CD4-positive, CD25-positive, alpha-beta regulatory T cell (primary cell): ENCODE results near the gene BEGAIN. TPM values are rescaled to one million over a fixed set of nuclear protein-coding genes. Genes with fewer than 3 reads are reported as not detected.

Source experiments
- ATAC-seq, 2 donors: fragments of 150-1000 bp; cut with Tn5 transposase; one replicate each; pipeline ENCODE4 v1.10.0; 2021; ENCODE audit warnings: low read depth in 2 of 2, moderate number of reproducible peaks in 2 of 2, moderate library complexity in 1 of 2
- DNase-seq, 3 donors: peaks; one replicate each; pipeline versions ENCODE4 v3.0.0 to v3.0.0-alpha.2; 2012 to 2022; ENCODE audit warnings: mixed read lengths in 1 of 3
- H3K27ac ChIP-seq: one replicate; pipeline ENCODE4 v1.7.0; 2013; ENCODE audit warnings: mild to moderate bottlenecking, low read length; ENCODE audit not compliant: insufficient read depth, poor library complexity, severe bottlenecking
- H3K27me3 ChIP-seq: one replicate; pipeline ENCODE4 v1.7.0; 2013; ENCODE audit warnings: low read length; ENCODE audit not compliant: control insufficient read depth, insufficient read depth
- H3K36me3 ChIP-seq: one replicate; pipeline ENCODE4 v1.7.0; 2013; ENCODE audit warnings: mild to moderate bottlenecking, low read length, moderate library complexity; ENCODE audit not compliant: control insufficient read depth, insufficient read depth
- H3K4me1 ChIP-seq: 2 replicates; pipeline ENCODE4 v1.7.0; 2013; ENCODE audit warnings: mild to moderate bottlenecking, low read length; ENCODE audit not compliant: insufficient read depth, control insufficient read depth, poor library complexity, severe bottlenecking
- H3K4me3 ChIP-seq: one replicate; pipeline ENCODE4 v1.7.0; 2013; ENCODE audit warnings: low read depth, mild to moderate bottlenecking, low read length, moderate library complexity
- H3K9me3 ChIP-seq, 2 experiments: 1 replicate in 1 of 2; 2 replicates in 1 of 2; pipeline ENCODE4 v1.7.0; 2013; ENCODE audit warnings: low read length in 2 of 2, mild to moderate bottlenecking in 1 of 2, moderate library complexity in 1 of 2; ENCODE audit not compliant: control insufficient read depth in 2 of 2
- H3K27ac Mint-ChIP-seq, 3 donors: one replicate each; pipeline ENCODE4 v1.8.0; 2020 to 2022; ENCODE audit warnings: mild to moderate bottlenecking in 3 of 3, mixed read lengths in 3 of 3, moderate library complexity in 2 of 3
- H3K27me3 Mint-ChIP-seq: one replicate; pipeline ENCODE4 v1.8.0; 2022; ENCODE audit warnings: mild to moderate bottlenecking, mixed read lengths
- H3K36me3 Mint-ChIP-seq: one replicate; pipeline ENCODE4 v1.8.0; 2020; ENCODE audit warnings: mixed read lengths
- H3K4me1 Mint-ChIP-seq, 4 donors: one replicate each; pipeline ENCODE4 v1.8.0; 2020 to 2022; ENCODE audit warnings: mixed read lengths in 4 of 4, mild to moderate bottlenecking in 1 of 4
- H3K4me3 Mint-ChIP-seq, 4 donors: one replicate each; pipeline ENCODE4 v1.8.0; 2020 to 2022; ENCODE audit warnings: mild to moderate bottlenecking in 4 of 4, mixed read lengths in 4 of 4, moderate library complexity in 3 of 4
- H3K9me3 Mint-ChIP-seq, 7 donors: one replicate each; pipeline ENCODE4 v1.8.0; 2020 to 2022; ENCODE audit warnings: mixed read lengths in 7 of 7, mild to moderate bottlenecking in 3 of 7, moderate library complexity in 2 of 7
- polyA plus RNA-seq, 4 donors: library from polyadenylated mRNA; unstranded; fragments of 300-500 nt; fragmentation: Illumina TruSeq; gene quantifications; one replicate each; pipeline ENCODE4 v1.2.3, GENCODE V29; 2021
- total RNA-seq: library from RNA; stranded (reverse); gene quantifications from one replicate; pipeline ENCODE4 v1.2.3, GENCODE V29; 2022

BEGAIN gene
- total and polyA plus RNA-seq, 5 donors from 2014 or later = 0.29 to 1.3 (median 0.50) TPM; not detected in 1

DNA sequence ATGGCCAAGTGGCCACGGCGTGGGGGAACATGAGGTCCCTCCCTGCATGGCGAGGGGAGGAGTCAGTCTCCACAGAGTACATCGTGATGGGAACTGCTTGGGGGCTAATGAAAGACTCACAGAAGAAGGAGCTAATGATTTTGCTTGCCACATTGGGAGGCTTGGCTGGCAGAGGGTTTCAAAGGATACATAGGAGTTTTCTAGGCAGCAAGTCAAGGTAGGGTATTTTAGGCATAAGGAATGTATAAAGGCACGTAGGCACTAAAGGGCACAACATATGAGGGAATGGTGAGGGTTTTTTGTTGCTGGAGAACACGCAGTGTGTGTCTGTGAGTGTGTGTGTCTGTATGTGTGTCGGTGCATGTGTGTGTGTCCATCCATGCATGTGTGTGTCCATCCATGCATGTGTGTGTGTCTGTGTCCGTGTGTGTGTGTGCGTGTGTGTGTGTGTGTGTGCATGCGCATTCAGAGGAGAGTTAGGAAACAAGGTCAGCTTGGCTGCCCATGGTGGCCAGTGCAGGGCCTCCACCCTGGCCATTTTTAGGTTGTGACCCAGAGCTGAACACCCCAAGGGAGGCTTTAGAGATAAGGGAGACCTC, 84.5 kb downstream of the BEGAIN start:
- H3K4me3 Mint-ChIP-seq = no peak overlapping the region
- Histone ChIP-seq H3K4me1 (no peaks in the 10 kb centered on the region), H3K27me3 (no peaks in the 10 kb centered on the region), H3K4me3 (no peak overlapping the region), H3K27ac (no peak overlapping the region), H3K9me3 (peaks cover 4 to 8% of the 10 kb centered on the region in 2 experiments), H3K36me3 (no peaks in the 10 kb centered on the region)
- no peak for ATAC-seq
- peaks cover 6% of the 10 kb centered on the region for H3K36me3 Mint-ChIP-seq
- H3K27me3 Mint-ChIP-seq = no peaks in the 10 kb centered on the region
- H3K4me1 Mint-ChIP-seq = peaks cover 0 to 15% (median 4%) of the 10 kb centered on the region in 4 donors
- DNase-seq = no peak
- H3K9me3 Mint-ChIP-seq = peaks cover 2 to 14% (median 4%) of the 10 kb centered on the region in 7 donors
- no peak overlapping the region for H3K27ac Mint-ChIP-seq

DNA sequence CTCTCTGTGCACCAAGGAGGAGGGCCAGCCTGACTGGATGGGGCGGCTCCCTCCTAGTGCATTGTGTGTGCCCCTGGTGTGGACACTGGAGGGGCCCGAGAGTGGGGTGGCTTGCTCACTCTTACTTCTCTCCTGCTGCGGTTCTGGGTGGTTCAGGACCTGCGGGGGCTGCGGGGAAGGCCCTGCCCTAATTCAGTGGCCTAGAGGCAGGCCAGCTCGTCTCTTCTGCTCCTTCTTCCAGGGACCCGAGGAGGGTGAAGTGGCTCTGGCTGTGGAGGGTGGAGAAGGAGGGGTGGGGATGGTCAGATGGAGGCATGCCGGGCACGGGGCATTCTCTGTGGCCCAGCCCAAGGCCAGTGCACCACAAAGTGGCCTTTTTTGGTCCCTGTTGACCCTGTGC, 87.1 kb downstream of the BEGAIN start:
- no peak overlapping the region for H3K4me3 ChIP-seq
- no peaks in the 10 kb centered on the region for H3K27me3 ChIP-seq
- DNase-seq = no peak
- no peak overlapping the region for H3K27ac ChIP-seq
- H3K4me3 Mint-ChIP-seq = no peak overlapping the region
- H3K27ac Mint-ChIP-seq = no peak overlapping the region
- peaks cover 11% of the 10 kb centered on the region for H3K36me3 Mint-ChIP-seq
- no peaks in the 10 kb centered on the region for H3K36me3 ChIP-seq
- H3K9me3 ChIP-seq = peaks cover 4 to 8% of the 10 kb centered on the region in 2 experiments
- H3K27me3 Mint-ChIP-seq = no peaks in the 10 kb centered on the region
- peaks cover 2 to 10% (median 4%) of the 10 kb centered on the region in 7 donors for H3K9me3 Mint-ChIP-seq
- no peaks in the 10 kb centered on the region for H3K4me1 ChIP-seq
- peaks cover 0 to 15% (median 4%) of the 10 kb centered on the region in 4 donors for H3K4me1 Mint-ChIP-seq
- ATAC-seq = no peak

DNA sequence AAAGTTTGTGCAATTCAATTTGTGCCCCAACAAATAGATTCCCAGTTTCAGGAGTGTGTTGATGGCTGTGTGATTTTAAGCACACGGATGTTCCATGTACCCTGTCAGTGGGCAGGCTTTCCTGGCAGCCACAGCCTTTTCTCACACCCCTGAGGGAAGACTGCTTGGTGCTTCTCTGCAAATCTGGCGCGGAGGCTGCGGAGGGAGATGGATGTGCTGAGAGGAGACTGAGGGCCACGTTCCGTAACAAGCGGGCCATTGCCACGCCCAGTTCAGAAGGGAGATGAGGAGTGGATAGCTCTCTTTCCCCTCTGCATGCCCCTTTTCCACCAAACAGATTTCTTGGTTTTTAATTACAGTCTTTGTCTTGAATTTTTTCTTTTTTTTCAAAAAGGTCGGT, 89.1 kb downstream of the BEGAIN start:
- H3K36me3 ChIP-seq = no peaks in the 10 kb centered on the region
- no peak overlapping the region for H3K4me3 ChIP-seq
- DNase-seq = no peak
- H3K4me3 Mint-ChIP-seq = no peak overlapping the region
- no peak overlapping the region for H3K27ac ChIP-seq
- peaks cover 16% of the 10 kb centered on the region for H3K36me3 Mint-ChIP-seq
- ATAC-seq = no peak
- H3K27ac Mint-ChIP-seq = no peak overlapping the region
- H3K4me1 Mint-ChIP-seq = peaks cover 0 to 10% (median 4%) of the 10 kb centered on the region in 4 donors
- H3K9me3 Mint-ChIP-seq = peaks cover 0 to 3% (median 0%) of the 10 kb centered on the region in 7 donors
- no peaks in the 10 kb centered on the region for H3K4me1 ChIP-seq
- no peaks in the 10 kb centered on the region for H3K27me3 Mint-ChIP-seq
- no peaks in the 10 kb centered on the region for H3K9me3 ChIP-seq
- no peaks in the 10 kb centered on the region for H3K27me3 ChIP-seq

DNA sequence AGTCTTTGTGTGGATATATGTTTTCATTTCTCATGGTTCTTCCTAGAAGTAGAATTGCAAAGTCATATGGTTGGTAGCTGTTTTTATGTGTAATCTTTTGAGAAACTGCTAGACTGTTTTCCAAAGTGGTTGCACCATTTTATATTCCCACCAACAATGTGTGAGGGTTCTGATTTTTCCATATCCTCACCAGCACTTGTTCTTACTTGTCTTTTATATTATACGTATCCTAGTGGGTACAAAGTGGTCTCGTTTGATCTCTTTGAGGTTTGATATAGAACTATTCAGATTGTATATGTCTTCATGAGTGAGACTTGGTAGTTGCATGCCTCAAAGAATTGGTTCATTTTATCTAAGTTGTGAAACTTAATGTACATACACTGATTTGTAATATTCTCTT, 91.3 kb downstream of the BEGAIN start:
- H3K9me3 ChIP-seq = no peaks in the 10 kb centered on the region
- ATAC-seq (no peak), DNase-seq (no peak)
- H3K4me1 ChIP-seq = no peaks in the 10 kb centered on the region
- Mint-ChIP-seq H3K36me3 (peaks cover 12% of the 10 kb centered on the region), H3K4me1 (peaks cover 0 to 10% (median 2%) of the 10 kb centered on the region in 4 donors), H3K9me3 (peaks cover 0 to 1% (median 0%) of the 10 kb centered on the region in 7 donors), H3K4me3 (no peak overlapping the region), H3K27me3 (no peaks in the 10 kb centered on the region), H3K27ac (no peak overlapping the region)
- no peaks in the 10 kb centered on the region for H3K36me3 ChIP-seq
- no peaks in the 10 kb centered on the region for H3K27me3 ChIP-seq
- H3K4me3 ChIP-seq = no peak overlapping the region
- H3K27ac ChIP-seq = no peak overlapping the region

DNA sequence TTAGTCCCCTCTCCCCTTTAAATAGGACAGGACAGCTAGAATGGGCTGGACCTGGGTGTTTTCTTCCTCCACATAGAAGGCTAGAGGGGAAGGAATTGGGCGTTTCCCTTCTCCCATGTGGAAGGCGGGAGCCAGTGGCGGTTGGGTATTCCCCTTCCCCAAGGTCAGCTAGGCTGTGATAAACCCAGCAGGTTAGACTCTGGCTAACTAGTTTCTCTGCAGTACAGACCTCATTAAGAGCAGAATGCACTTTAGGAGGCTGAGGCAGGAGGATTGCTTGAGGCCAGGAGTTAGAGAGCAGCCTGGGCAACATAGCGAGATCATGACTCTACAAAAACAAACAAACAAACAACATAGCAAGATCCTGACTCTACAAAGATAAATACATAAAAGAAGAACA, 92.6 kb downstream of the BEGAIN start:
- H3K4me1 Mint-ChIP-seq = peaks cover 0 to 6% (median 2%) of the 10 kb centered on the region in 4 donors
- DNase-seq (no peak), ATAC-seq (no peak)
- no peak overlapping the region for H3K27ac Mint-ChIP-seq
- Histone ChIP-seq H3K9me3 (no peaks in the 10 kb centered on the region), H3K27me3 (no peaks in the 10 kb centered on the region), H3K27ac (no peak overlapping the region), H3K4me3 (no peak overlapping the region), H3K36me3 (no peaks in the 10 kb centered on the region), H3K4me1 (no peaks in the 10 kb centered on the region)
- H3K4me3 Mint-ChIP-seq = no peak overlapping the region
- H3K36me3 Mint-ChIP-seq = peaks cover 12% of the 10 kb centered on the region
- no peaks in the 10 kb centered on the region for H3K27me3 Mint-ChIP-seq
- peaks cover 0 to 1% (median 0%) of the 10 kb centered on the region in 7 donors for H3K9me3 Mint-ChIP-seq

DNA sequence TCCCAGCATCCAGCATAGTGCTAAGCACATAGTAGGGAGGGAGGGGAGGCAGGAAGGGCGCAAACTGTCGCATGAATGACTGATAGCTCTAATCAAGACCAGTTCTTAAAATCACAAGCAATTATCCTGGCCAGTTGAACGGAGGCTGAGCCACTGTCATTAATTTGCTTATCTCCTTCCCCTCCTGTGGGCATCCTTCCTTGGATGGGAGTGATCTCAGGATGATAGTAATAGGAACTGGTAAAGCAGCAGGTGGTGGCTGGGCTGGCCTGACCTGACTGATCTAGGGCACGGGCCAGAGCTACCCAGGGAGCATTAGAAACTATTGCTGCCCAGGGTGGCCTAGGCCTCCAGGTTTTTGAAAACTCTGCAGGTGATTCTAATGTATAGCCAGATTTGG, 97.0 kb downstream of the BEGAIN start:
- H3K9me3 ChIP-seq = no peaks in the 10 kb centered on the region
- ATAC-seq (no peak), DNase-seq (no peak)
- no peaks in the 10 kb centered on the region for H3K36me3 ChIP-seq
- H3K36me3 Mint-ChIP-seq = peaks cover 16% of the 10 kb centered on the region
- no peak overlapping the region for H3K27ac ChIP-seq
- H3K4me1 ChIP-seq = peaks cover 17% of the 10 kb centered on the region
- H3K4me3 ChIP-seq = no peak overlapping the region
- H3K27me3 ChIP-seq = no peaks in the 10 kb centered on the region
- H3K4me1 Mint-ChIP-seq = peaks cover 6 to 31% (median 22%) of the 10 kb centered on the region in 4 donors
- peak overlapping the region in 1 of 3 donors; percentile 8 for H3K27ac Mint-ChIP-seq
- no peaks in the 10 kb centered on the region for H3K9me3 Mint-ChIP-seq
- no peaks in the 10 kb centered on the region for H3K27me3 Mint-ChIP-seq
- no peak overlapping the region for H3K4me3 Mint-ChIP-seq

DNA sequence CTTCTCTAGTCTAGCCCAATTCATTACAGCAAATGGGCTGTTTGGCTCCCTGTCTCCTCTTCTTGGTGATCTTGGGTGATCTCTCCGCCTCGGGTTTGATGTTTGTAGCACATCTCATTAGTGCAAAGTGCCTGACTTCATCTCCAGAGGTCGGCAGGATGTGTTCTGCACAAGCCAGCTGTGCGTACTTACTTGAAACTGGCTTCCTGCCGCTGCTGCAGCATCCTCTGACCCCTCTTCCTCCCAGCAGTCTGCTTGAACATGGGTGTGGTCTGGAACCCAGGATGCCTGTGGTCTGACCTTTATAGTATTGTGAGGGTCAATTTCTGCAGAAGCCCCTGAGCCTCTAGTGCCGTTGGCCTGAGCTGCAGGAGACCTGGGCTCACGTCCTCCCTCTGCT, 99.2 kb downstream of the BEGAIN start:
- H3K36me3 Mint-ChIP-seq = peaks cover 31% of the 10 kb centered on the region
- H3K4me3 Mint-ChIP-seq = peak overlapping the region in 2 of 4 donors; percentile 11 to 28
- no peaks in the 10 kb centered on the region for H3K9me3 Mint-ChIP-seq
- DNase-seq (peak in 1 of 3 donors; percentile 72), ATAC-seq (peak; percentile 68 to 71)
- Histone ChIP-seq H3K4me1 (peaks cover 17% of the 10 kb centered on the region), H3K27ac (no peak overlapping the region), H3K9me3 (no peaks in the 10 kb centered on the region), H3K27me3 (no peaks in the 10 kb centered on the region), H3K36me3 (no peaks in the 10 kb centered on the region), H3K4me3 (peak overlapping the region; percentile 50)
- peaks cover 6 to 33% (median 24%) of the 10 kb centered on the region in 4 donors for H3K4me1 Mint-ChIP-seq
- no peaks in the 10 kb centered on the region for H3K27me3 Mint-ChIP-seq
- peak overlapping the region in 2 of 3 donors; percentile 51 to 78 for H3K27ac Mint-ChIP-seq

DNA sequence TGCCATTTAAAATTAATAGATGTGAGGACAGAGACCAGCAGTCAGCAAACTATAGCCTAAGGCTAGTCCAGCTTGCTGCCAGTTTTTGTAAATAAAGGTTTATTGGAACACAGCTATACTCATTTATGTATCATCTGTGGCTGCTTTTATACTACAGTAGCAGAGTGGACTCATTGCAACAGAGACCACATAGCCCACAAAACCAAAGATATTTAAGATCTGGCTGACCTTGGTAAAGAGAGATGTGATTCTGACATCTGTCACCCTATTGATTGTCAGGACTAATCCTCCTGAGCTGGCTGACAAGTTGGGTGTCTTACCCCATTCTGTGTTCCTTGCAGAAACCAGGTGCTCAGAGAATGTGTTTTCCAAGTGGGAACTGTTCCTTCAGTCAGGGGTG, 99.9 kb downstream of the BEGAIN start:
- H3K27ac ChIP-seq = no peak overlapping the region
- peaks cover 17% of the 10 kb centered on the region for H3K4me1 ChIP-seq
- Mint-ChIP-seq H3K36me3 (peaks cover 32% of the 10 kb centered on the region), H3K27ac (no peak overlapping the region), H3K4me1 (peaks cover 6 to 33% (median 24%) of the 10 kb centered on the region in 4 donors), H3K9me3 (no peaks in the 10 kb centered on the region), H3K27me3 (no peaks in the 10 kb centered on the region), H3K4me3 (peak overlapping the region in 1 of 4 donors; percentile 23)
- no peaks in the 10 kb centered on the region for H3K36me3 ChIP-seq
- ATAC-seq (no peak), DNase-seq (no peak)
- H3K9me3 ChIP-seq = no peaks in the 10 kb centered on the region
- H3K27me3 ChIP-seq = no peaks in the 10 kb centered on the region
- no peak overlapping the region for H3K4me3 ChIP-seq
